Loucy (cell line): ENCODE measurements around the gene LYRM4.

Source experiments
- H2AFZ ChIP-seq: fragments of 200-600 bp; sonication (generic); 2 replicates; pipeline ENCODE4 v1.6.0; 2016; ENCODE audit warnings: antibody characterized with exemption, mild to moderate bottlenecking, low read length, moderate library complexity
- H3F3A ChIP-seq: fragments of 200-600 bp; 2 replicates; pipeline ENCODE4 v1.6.0; 2016; ENCODE audit warnings: antibody characterized with exemption, low read depth, mild to moderate bottlenecking
- H3K27me3 ChIP-seq: fragments of 200-600 bp; sonication (generic); 2 replicates; pipeline ENCODE4 v1.6.1; 2014; ENCODE audit warnings: low read length, mild to moderate bottlenecking; ENCODE audit not compliant: insufficient read depth, poor library complexity, severe bottlenecking
- H3K36me3 ChIP-seq: fragments of 200-600 bp; sonication (generic); 2 replicates; pipeline ENCODE4 v1.6.1; 2016; ENCODE audit warnings: low read length; ENCODE audit not compliant: insufficient read depth
- H3K4me1 ChIP-seq: fragments of 200-600 bp; sonication (generic); 2 replicates; pipeline ENCODE4 v1.5.1; 2014; ENCODE audit warnings: low read length, mild to moderate bottlenecking; ENCODE audit not compliant: insufficient read depth, poor library complexity, severe bottlenecking
- H3K4me2 ChIP-seq: fragments of 200-600 bp; sonication (generic); 2 replicates; pipeline ENCODE4 v1.6.0; 2014; ENCODE audit warnings: antibody characterized with exemption, low read length, low read depth, mild to moderate bottlenecking; ENCODE audit not compliant: poor library complexity, severe bottlenecking
- H3K4me3 ChIP-seq: fragments of 200-600 bp; sonication (generic); 2 replicates; pipeline ENCODE4 v1.5.1; 2014; ENCODE audit warnings: low read length, mild to moderate bottlenecking, mixed read lengths; ENCODE audit not compliant: poor library complexity, severe bottlenecking
- H3K79me2 ChIP-seq: fragments of 200-600 bp; sonication (generic); 2 replicates; pipeline ENCODE4 v1.6.1; 2014; ENCODE audit warnings: low read length; ENCODE audit not compliant: insufficient read depth
- H3K9ac ChIP-seq: fragments of 200-600 bp; sonication (generic); 2 replicates; pipeline ENCODE4 v1.6.0; 2014; ENCODE audit warnings: mild to moderate bottlenecking, low read depth, low read length, moderate library complexity; ENCODE audit not compliant: poor library complexity, severe bottlenecking
- H3K9me2 ChIP-seq: fragments of 200-600 bp; sonication (generic); replicated peaks from 2 replicates; pipeline ENCODE4 v1.6.1; 2016; ENCODE audit warnings: low read depth, low read length, mixed read lengths
- H3K9me3 ChIP-seq: fragments of 200-600 bp; sonication (generic); 2 replicates; pipeline ENCODE4 v1.6.1; 2014; ENCODE audit warnings: mild to moderate bottlenecking, antibody characterized with exemption, low read length, low read depth; ENCODE audit not compliant: insufficient read depth
- H4K20me1 ChIP-seq: fragments of 200-600 bp; sonication (generic); 2 replicates; pipeline ENCODE4 v1.6.0; 2014; ENCODE audit warnings: antibody characterized with exemption, low read length, mild to moderate bottlenecking; ENCODE audit not compliant: insufficient read depth, poor library complexity, severe bottlenecking
- EZH2phosphoT487 ChIP-seq: fragments of 200-600 bp; IDR thresholded peaks from 2 replicates; pipeline ENCODE4 v1.6.1; 2018; ENCODE audit warnings: antibody characterized with exemption, mild to moderate bottlenecking, moderate library complexity, borderline replicate concordance
- TF ChIP-seq, protein P1 (sequence below): fragments of 200-600 bp; sonication (generic); conservative IDR thresholded peaks from 2 replicates; pipeline ENCODE4 v1.5.1; 2014; ENCODE audit warnings: mild to moderate bottlenecking, antibody characterized with exemption, low read length

The LYRM4 gene

DNA sequence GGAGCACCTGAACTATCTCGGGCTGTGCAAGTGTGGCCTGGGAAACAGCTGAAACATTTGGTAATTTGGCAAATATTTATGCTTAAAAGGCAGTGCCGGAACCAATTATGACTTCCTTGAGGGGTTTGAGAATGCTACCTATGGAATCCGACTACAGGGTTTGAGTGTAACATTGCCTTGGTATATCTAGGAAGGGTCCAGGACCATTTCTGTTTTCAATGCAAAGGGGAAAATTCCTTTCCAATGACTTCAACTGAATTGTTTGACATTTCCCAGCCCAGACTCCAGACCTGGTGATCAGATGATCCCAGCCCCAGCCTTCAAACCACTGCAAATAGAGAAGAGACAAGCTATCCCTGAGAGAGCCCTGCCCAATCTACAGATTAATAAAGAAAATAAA is 180.2 kb downstream of the LYRM4 start:
- H3K9ac ChIP-seq: no peak overlapping the region
- H3K79me2 ChIP-seq: no peaks in the 10 kb centered on the region
- no peaks in the 10 kb centered on the region for H3K27me3 ChIP-seq
- no peak overlapping the region for H2AFZ ChIP-seq
- no peaks in the 10 kb centered on the region for H3F3A ChIP-seq
- no peaks in the 10 kb centered on the region for H4K20me1 ChIP-seq
- H3K36me3 ChIP-seq: no peaks in the 10 kb centered on the region
- H3K4me1 ChIP-seq: no peaks in the 10 kb centered on the region
- no peaks in the 10 kb centered on the region for H3K9me3 ChIP-seq
- TF ChIP-seq, protein P1, sequence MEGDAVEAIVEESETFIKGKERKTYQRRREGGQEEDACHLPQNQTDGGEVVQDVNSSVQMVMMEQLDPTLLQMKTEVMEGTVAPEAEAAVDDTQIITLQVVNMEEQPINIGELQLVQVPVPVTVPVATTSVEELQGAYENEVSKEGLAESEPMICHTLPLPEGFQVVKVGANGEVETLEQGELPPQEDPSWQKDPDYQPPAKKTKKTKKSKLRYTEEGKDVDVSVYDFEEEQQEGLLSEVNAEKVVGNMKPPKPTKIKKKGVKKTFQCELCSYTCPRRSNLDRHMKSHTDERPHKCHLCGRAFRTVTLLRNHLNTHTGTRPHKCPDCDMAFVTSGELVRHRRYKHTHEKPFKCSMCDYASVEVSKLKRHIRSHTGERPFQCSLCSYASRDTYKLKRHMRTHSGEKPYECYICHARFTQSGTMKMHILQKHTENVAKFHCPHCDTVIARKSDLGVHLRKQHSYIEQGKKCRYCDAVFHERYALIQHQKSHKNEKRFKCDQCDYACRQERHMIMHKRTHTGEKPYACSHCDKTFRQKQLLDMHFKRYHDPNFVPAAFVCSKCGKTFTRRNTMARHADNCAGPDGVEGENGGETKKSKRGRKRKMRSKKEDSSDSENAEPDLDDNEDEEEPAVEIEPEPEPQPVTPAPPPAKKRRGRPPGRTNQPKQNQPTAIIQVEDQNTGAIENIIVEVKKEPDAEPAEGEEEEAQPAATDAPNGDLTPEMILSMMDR: no peak
- no peak for TF ChIP-seq EZH2phosphoT487
- no peak overlapping the region for H3K4me3 ChIP-seq
- H3K9me2 ChIP-seq: no peaks in the 10 kb centered on the region
- no peak overlapping the region for H3K4me2 ChIP-seq

DNA sequence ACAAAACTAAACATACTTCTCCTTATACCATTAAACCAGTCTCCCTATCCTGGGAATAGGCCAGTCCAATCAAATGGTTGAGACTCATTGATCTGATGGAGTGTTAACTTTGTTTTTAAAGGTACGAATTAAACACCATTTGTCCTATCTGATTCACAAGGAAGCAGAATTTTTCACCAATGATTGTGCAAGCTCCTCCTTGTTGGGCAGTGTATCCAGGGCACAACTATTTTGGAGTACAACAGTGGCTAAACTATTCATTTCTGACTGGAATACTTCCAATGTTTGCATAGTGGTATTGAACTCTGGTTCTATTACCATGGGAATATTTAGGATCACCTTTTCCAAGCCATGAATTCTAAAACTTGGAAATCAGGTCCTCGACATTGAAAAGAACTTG is 181.1 kb downstream of the LYRM4 start:
- H3K79me2 ChIP-seq: no peaks in the 10 kb centered on the region
- no peaks in the 10 kb centered on the region for H3F3A ChIP-seq
- no peaks in the 10 kb centered on the region for H3K36me3 ChIP-seq
- no peak overlapping the region for H3K4me2 ChIP-seq
- H3K9me3 ChIP-seq: no peaks in the 10 kb centered on the region
- H4K20me1 ChIP-seq: no peaks in the 10 kb centered on the region
- no peak overlapping the region for H3K9ac ChIP-seq
- no peaks in the 10 kb centered on the region for H3K4me1 ChIP-seq
- H2AFZ ChIP-seq: no peak overlapping the region
- no peaks in the 10 kb centered on the region for H3K27me3 ChIP-seq
- TF ChIP-seq, protein P1: no peak
- TF ChIP-seq EZH2phosphoT487: no peak
- H3K4me3 ChIP-seq: no peak overlapping the region
- no peaks in the 10 kb centered on the region for H3K9me2 ChIP-seq

DNA sequence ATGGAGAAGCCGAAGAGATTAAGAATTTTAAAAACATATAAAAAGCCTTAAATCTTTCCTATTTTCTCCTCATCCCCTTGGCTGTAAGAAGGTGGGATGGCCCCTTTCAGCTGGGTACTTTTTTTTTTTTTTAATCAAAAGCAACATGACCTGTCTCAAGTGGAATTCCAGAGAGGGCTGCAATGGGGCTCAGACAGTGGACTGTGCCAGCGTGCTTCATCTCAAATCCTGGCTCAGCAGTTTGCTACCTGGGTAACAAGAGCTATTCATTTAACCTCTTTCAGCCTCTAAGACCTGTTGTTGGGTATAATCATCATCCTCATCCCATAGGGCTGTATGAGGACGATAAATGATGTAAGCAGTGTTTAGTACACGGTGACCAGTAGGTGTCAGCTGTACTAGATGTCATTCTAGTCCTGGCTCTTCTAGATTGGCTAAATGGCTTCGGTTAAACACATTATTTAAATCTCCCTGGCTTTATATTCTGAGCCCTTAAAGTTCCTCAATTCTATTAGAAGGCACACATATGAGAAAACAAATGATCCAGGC is 182.6 kb downstream of the LYRM4 start:
- Histone ChIP-seq H2AFZ (no peak overlapping the region), H3K9me3 (no peaks in the 10 kb centered on the region), H3K79me2 (no peaks in the 10 kb centered on the region), H3K4me3 (no peak overlapping the region), H4K20me1 (no peaks in the 10 kb centered on the region), H3K27me3 (no peaks in the 10 kb centered on the region), H3K4me2 (no peak overlapping the region), H3K9me2 (no peaks in the 10 kb centered on the region), H3K4me1 (no peaks in the 10 kb centered on the region), H3F3A (no peaks in the 10 kb centered on the region), H3K9ac (no peak overlapping the region), H3K36me3 (no peaks in the 10 kb centered on the region)
- no peak for TF ChIP-seq EZH2phosphoT487
- TF ChIP-seq, protein P1: peak; percentile 49
